ENCODE data around the gene LYPLA2. TPM values are rescaled to one million over a fixed set of nuclear protein-coding genes. Genes with fewer than 3 reads are reported as not detected.
A peak's percentile ranks its signal among the peaks of the same experiment; 100 is the strongest.
"Not testable (repeated sequence)": the region's sequence is repeated elsewhere in the genome, so short reads cannot be mapped to it uniquely, and the experiment has no call there.

The LYPLA2 gene
- total and polyA plus RNA-seq, 2 experiments from 2014 or later, result 46.3 to 48.1 TPM

DNA sequence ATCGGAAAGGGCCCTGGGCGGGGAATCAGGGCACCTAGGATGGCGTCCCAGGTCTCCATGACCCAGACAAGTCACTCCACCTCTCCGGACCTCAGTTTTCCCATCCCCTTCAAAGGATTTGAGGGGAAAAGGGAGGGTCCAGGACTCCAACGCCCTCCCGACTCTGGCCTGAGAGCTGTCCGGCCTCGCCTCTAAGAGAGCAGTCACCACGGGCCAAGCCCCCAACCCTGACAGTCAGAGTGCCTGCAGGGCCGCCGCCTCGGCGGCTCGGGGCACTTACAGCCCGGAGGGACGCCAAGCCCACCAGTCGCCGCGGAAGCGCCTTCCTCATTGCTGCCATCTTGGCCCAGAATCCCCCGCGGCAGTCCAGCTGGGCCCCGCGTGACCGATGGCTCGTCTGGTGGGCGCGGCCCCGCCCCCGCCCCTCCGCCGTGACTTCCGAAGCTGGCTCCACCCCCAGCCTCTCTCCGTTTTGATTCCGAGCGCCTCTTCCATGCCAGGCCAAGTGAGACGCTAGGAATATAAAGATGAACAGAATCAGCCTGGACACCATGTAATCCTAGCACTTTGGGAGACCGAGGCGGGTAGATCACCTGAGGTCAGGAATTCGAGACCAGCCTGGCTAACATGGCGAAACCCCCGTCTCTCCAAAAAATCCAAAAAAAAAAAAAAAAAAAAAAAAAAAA is 34.3 kb downstream of the LYPLA2 start, which contains the start of gene HMGCL:
TSS of gene HMGCL (minus strand) at position 354 of the 686 bp plus-strand sequence. CDS start at position 340, 14 bp downstream.
- WGBS, 2 experiments (ENCODE audit: low coverage in 1 of 2, low lambda C conversion rate in 2 of 2, missing lambda C conversion rate in 2 of 2), result 1% methylated on average over 30 to 32 of the region's 42 CpGs
- no peaks in the 10 kb centered on the region for H3K36me3 ChIP-seq (ENCODE audit: low read depth)
- H3K4me2 ChIP-seq (ENCODE audit: unreplicated experiment), result peak within 1 kb of the TSS; percentile 90
- no peaks in the 10 kb centered on the region for H3K9me2 ChIP-seq (ENCODE audit: insufficient read depth)
- peak within 1 kb of the TSS; percentile 81 for H3K27ac ChIP-seq
- H4K20me1 ChIP-seq (ENCODE audit: insufficient read depth), result no peaks in the 10 kb centered on the region
- TF ChIP-seq EZH2 (IDR thresholded peaks at IDR 0.05; ENCODE audit: insufficient read depth, poor library complexity, severe bottlenecking) (no peak), EZH2phosphoT487 (IDR thresholded peaks at IDR 0.05; ENCODE audit: insufficient read depth, low read depth) (no peak)
- H3K27me3 ChIP-seq (replicated peaks; ENCODE audit: insufficient read depth), result no peaks in the 10 kb centered on the region
- H3K4me1 ChIP-seq (ENCODE audit: insufficient read depth), result peaks cover 6% of the 10 kb centered on the region; the same call in 1 of the 2 replicates
- peak within 1 kb of the TSS; percentile 98 for H3K9ac ChIP-seq
- no peaks in the 10 kb centered on the region for H3K9me3 ChIP-seq (ENCODE audit: low read depth)
- H3K79me2 ChIP-seq (ENCODE audit: insufficient read depth), result peaks cover 26% of the 10 kb centered on the region
- no peaks in the 10 kb centered on the region for H3F3A ChIP-seq (ENCODE audit: insufficient read depth)
- DNase-seq, result peak; percentile 97
- peak within 1 kb of the TSS; percentile 90 for H2AFZ ChIP-seq
- in situ Hi-C loops (cut with MboI), result no loop called here
- H3K4me3 ChIP-seq, result peak within 1 kb of the TSS; percentile 93

- DNase-seq, result peak; percentile 15
- Histone ChIP-seq H3K27ac (peak overlapping the region; percentile 81), H3K9me3 (ENCODE audit: low read depth) (no peaks in the 10 kb centered on the region), H4K20me1 (ENCODE audit: insufficient read depth) (no peaks in the 10 kb centered on the region), H3K4me1 (ENCODE audit: insufficient read depth) (peaks cover 6% of the 10 kb centered on the region; the same call in 1 of the 2 replicates), H3K4me3 (peak overlapping the region; percentile 93), H3K79me2 (ENCODE audit: insufficient read depth) (peaks cover 26% of the 10 kb centered on the region), H3K9ac (peak overlapping the region; percentile 98), H3K36me3 (ENCODE audit: low read depth) (no peaks in the 10 kb centered on the region), H2AFZ (peak overlapping the region; percentile 90), H3K4me2 (ENCODE audit: unreplicated experiment) (peak overlapping the region; percentile 90), H3F3A (ENCODE audit: insufficient read depth) (no peaks in the 10 kb centered on the region), H3K9me2 (ENCODE audit: insufficient read depth) (no peaks in the 10 kb centered on the region), H3K27me3 (replicated peaks; ENCODE audit: insufficient read depth) (no peaks in the 10 kb centered on the region)
- TF ChIP-seq EZH2 (IDR thresholded peaks at IDR 0.05; ENCODE audit: insufficient read depth, poor library complexity, severe bottlenecking) (no peak), EZH2phosphoT487 (IDR thresholded peaks at IDR 0.05; ENCODE audit: insufficient read depth, low read depth) (no peak)
- 63 to 68% methylated on average over 23 to 24 of the region's 24 CpGs for WGBS, 2 experiments (ENCODE audit: low coverage in 1 of 2, low lambda C conversion rate in 2 of 2, missing lambda C conversion rate in 2 of 2)
- in situ Hi-C loops (cut with MboI), result no loop called here
These were observed 35.0 kb downstream of the LYPLA2 start for GRCh38 chr1:23825762-23826522.

- in situ Hi-C loops (cut with MboI); H3K4me2 ChIP-seq (ENCODE audit: unreplicated experiment); H2AFZ ChIP-seq; DNase-seq; H3K9me3 ChIP-seq (ENCODE audit: low read depth); H3K9me2 ChIP-seq (ENCODE audit: insufficient read depth); H3K4me1 ChIP-seq (ENCODE audit: insufficient read depth); H3K27me3 ChIP-seq (replicated peaks; ENCODE audit: insufficient read depth); H4K20me1 ChIP-seq (ENCODE audit: insufficient read depth); H3K9ac ChIP-seq; H3K36me3 ChIP-seq (ENCODE audit: low read depth); H3K27ac ChIP-seq; H3K4me3 ChIP-seq; H3F3A ChIP-seq (ENCODE audit: insufficient read depth): not testable (repeated sequence)
- peaks cover 26% of the 10 kb centered on the region for H3K79me2 ChIP-seq (ENCODE audit: insufficient read depth)
- WGBS, 2 experiments (ENCODE audit: low coverage in 1 of 2, low lambda C conversion rate in 2 of 2, missing lambda C conversion rate in 2 of 2), result 96 to 98% methylated on average over 13 of the region's 13 CpGs
These were observed 35.6 kb downstream of the LYPLA2 start for GRCh38 chr1:23826590-23826989.

DNA sequence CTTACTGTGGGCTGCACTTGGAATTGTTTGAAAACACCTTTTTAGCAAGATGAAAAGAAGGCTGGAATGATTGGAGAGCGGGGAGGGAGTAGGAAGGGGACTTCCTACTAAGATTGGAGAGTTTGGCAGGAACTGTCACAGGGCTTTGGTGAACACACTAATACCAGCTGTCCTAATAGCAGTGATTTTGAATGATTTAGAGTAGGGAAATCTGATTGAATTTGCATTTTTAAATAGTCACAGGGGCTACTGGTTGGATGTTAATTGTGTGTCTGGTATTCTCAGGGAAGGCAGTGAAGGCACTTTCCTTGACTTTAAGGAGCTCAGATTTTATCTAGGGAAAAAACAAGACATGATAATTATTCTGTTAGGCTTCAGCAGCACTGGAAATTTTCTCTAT is 36.8 kb downstream of the LYPLA2 start:
- TF ChIP-seq EZH2 (IDR thresholded peaks at IDR 0.05; ENCODE audit: insufficient read depth, poor library complexity, severe bottlenecking) (no peak), EZH2phosphoT487 (IDR thresholded peaks at IDR 0.05; ENCODE audit: insufficient read depth, low read depth) (no peak)
- Histone ChIP-seq H3K27ac (no peak overlapping the region), H3F3A (ENCODE audit: insufficient read depth) (no peaks in the 10 kb centered on the region), H2AFZ (no peak overlapping the region), H3K4me1 (ENCODE audit: insufficient read depth) (peaks cover 6% of the 10 kb centered on the region; the same call in 1 of the 2 replicates), H4K20me1 (ENCODE audit: insufficient read depth) (no peaks in the 10 kb centered on the region), H3K27me3 (replicated peaks; ENCODE audit: insufficient read depth) (no peaks in the 10 kb centered on the region), H3K9me3 (ENCODE audit: low read depth) (no peaks in the 10 kb centered on the region), H3K9me2 (ENCODE audit: insufficient read depth) (no peaks in the 10 kb centered on the region), H3K4me3 (no peak overlapping the region), H3K79me2 (ENCODE audit: insufficient read depth) (peaks cover 21% of the 10 kb centered on the region), H3K9ac (no peak overlapping the region), H3K36me3 (ENCODE audit: low read depth) (no peaks in the 10 kb centered on the region), H3K4me2 (ENCODE audit: unreplicated experiment) (no peak overlapping the region)
- no peak for DNase-seq
- WGBS, 2 experiments (ENCODE audit: low coverage in 1 of 2, low lambda C conversion rate in 2 of 2, missing lambda C conversion rate in 2 of 2), result 44 to 62% methylated on average over 1 of the region's 1 CpG
- in situ Hi-C loops (cut with MboI), result no loop called here

DNA sequence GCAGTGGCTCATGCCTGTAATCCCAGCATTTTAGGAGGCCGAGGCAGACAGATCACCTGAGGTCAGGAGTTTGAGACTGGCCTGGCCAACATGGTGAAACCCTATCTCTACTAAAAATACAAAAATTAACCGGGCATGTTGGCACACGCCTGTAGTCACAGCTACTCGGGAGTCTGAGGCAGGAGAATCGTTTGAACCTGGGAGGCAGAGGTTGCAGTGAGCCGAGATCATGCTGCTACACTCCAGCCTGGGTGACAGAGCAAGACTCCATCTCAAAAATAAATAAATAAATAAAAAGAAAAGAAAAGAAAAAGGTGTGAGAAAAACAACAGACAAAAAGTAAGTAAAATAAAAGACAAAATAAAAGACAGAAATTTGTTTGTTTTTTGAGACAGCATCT is 43.2 kb downstream of the LYPLA2 start:
- H2AFZ ChIP-seq; H3K27ac ChIP-seq; H3F3A ChIP-seq (ENCODE audit: insufficient read depth); H3K4me2 ChIP-seq (ENCODE audit: unreplicated experiment); in situ Hi-C loops (cut with MboI); H3K9me2 ChIP-seq (ENCODE audit: insufficient read depth); H3K9me3 ChIP-seq (ENCODE audit: low read depth); H4K20me1 ChIP-seq (ENCODE audit: insufficient read depth); H3K79me2 ChIP-seq (ENCODE audit: insufficient read depth); H3K9ac ChIP-seq; H3K36me3 ChIP-seq (ENCODE audit: low read depth); H3K4me1 ChIP-seq (ENCODE audit: insufficient read depth); H3K27me3 ChIP-seq (replicated peaks; ENCODE audit: insufficient read depth); H3K4me3 ChIP-seq; DNase-seq: not testable (repeated sequence)
- WGBS, 2 experiments (ENCODE audit: low coverage in 1 of 2, low lambda C conversion rate in 2 of 2, missing lambda C conversion rate in 2 of 2), result 70 to 84% methylated on average over 6 of the region's 6 CpGs

Data from GM23248 (cell line).